DND-41 (cell line): Measurements from ENCODE around the gene ZFPM1.

Experiments
- ATAC-seq: fragments of 200-7000 bp; cut with Tn5 transposase; 3 replicates; pipeline ENCODE4 v1.9.1; 2021; ENCODE audit warnings: low read depth; ENCODE audit not compliant: insufficient read depth
- DNase-seq: peaks from one replicate; pipeline ENCODE4 v3.0.0-alpha.2; 2020
- H2AFZ ChIP-seq: 2 replicates; pipeline ENCODE4 v1.6.0; 2012; ENCODE audit warnings: low read depth, low read length
- H3K27ac ChIP-seq: 2 replicates; pipeline ENCODE4 v1.5.1; 2012; ENCODE audit warnings: low read length, inconsistent platforms
- H3K27me3 ChIP-seq: fragments of 200-600 bp; sonication (generic); 2 replicates; pipeline ENCODE4 v1.6.0; 2012; ENCODE audit warnings: low read length, mild to moderate bottlenecking, inconsistent platforms; ENCODE audit not compliant: insufficient read depth, poor library complexity
- H3K36me3 ChIP-seq: 2 replicates; pipeline ENCODE4 v1.5.1; 2012; ENCODE audit warnings: low read length, inconsistent platforms; ENCODE audit not compliant: insufficient read depth
- H3K4me1 ChIP-seq: 2 replicates; pipeline ENCODE4 v1.5.1; 2012; ENCODE audit warnings: mild to moderate bottlenecking, low read length; ENCODE audit not compliant: insufficient read depth
- H3K4me2 ChIP-seq: 2 replicates; pipeline ENCODE4 v1.6.0; 2012; ENCODE audit warnings: mild to moderate bottlenecking, moderate library complexity, low read length, inconsistent platforms; ENCODE audit not compliant: insufficient read depth
- H3K4me3 ChIP-seq, 2 experiments: fragments of 200-600 bp in 1 of 2; shearing (Covaris generic) in 1 of 2; 2 replicates each; pipeline ENCODE4 v1.5.1; 2012 to 2016; ENCODE audit warnings: inconsistent platforms in 2 of 2, low read length in 2 of 2, mild to moderate bottlenecking in 2 of 2, low read depth in 1 of 2, moderate library complexity in 1 of 2
- H3K79me2 ChIP-seq: 2 replicates; pipeline ENCODE4 v1.6.0; 2012; ENCODE audit warnings: low read length, inconsistent platforms; ENCODE audit not compliant: insufficient read depth
- H3K9ac ChIP-seq: 2 replicates; pipeline ENCODE4 v1.6.0; 2012; ENCODE audit warnings: low read depth, mild to moderate bottlenecking, inconsistent platforms, low read length, moderate library complexity
- H3K9me3 ChIP-seq: 2 replicates; pipeline ENCODE4 v1.5.1; 2012; ENCODE audit warnings: low read length, moderate library complexity, mild to moderate bottlenecking, inconsistent platforms; ENCODE audit not compliant: insufficient read depth, severe bottlenecking
- H4K20me1 ChIP-seq: 2 replicates; pipeline ENCODE4 v1.6.0; 2012; ENCODE audit warnings: low read length; ENCODE audit not compliant: insufficient read depth
- CTCF ChIP-seq: IDR thresholded peaks from 2 replicates; pipeline ENCODE4 v1.5.1; 2012; ENCODE audit warnings: borderline replicate concordance, low read length, moderate library complexity, mild to moderate bottlenecking; ENCODE audit not compliant: poor library complexity, severe bottlenecking; ENCODE audit errors: extremely low read depth
- EZH2 ChIP-seq: IDR thresholded peaks from 3 replicates; pipeline ENCODE4 v1.6.1; 2012; ENCODE audit warnings: borderline replicate concordance, low read depth, mild to moderate bottlenecking, moderate library complexity, low read length, inconsistent platforms; ENCODE audit not compliant: severe bottlenecking

ZFPM1 gene

GRCh38 chr16:88466949-88467348 is 13.9 kb downstream of the ZFPM1 start:
- Histone ChIP-seq H4K20me1 (peaks cover 83% of the 10 kb centered on the region), H3K4me2 (no peak overlapping the region), H3K27ac (no peak overlapping the region), H3K4me1 (no peaks in the 10 kb centered on the region), H3K36me3 (no peaks in the 10 kb centered on the region), H2AFZ (no peak overlapping the region), H3K79me2 (no peaks in the 10 kb centered on the region), H3K27me3 (no peaks in the 10 kb centered on the region), H3K4me3 (no peak overlapping the region), H3K9ac (no peak overlapping the region), H3K9me3 (no peaks in the 10 kb centered on the region)
- DNase-seq = no peak
- ATAC-seq = no peak
- TF ChIP-seq CTCF (no peak), EZH2 (no peak)

GRCh38 chr16:88467541-88467944 is 14.5 kb downstream of the ZFPM1 start:
- DNase-seq (no peak), ATAC-seq (no peak)
- Histone ChIP-seq H3K4me3 (no peak overlapping the region), H3K36me3 (no peaks in the 10 kb centered on the region), H3K9ac (no peak overlapping the region), H3K27ac (no peak overlapping the region), H3K27me3 (no peaks in the 10 kb centered on the region), H3K4me1 (no peaks in the 10 kb centered on the region), H4K20me1 (peaks cover 80% of the 10 kb centered on the region), H2AFZ (no peak overlapping the region), H3K9me3 (no peaks in the 10 kb centered on the region), H3K79me2 (no peaks in the 10 kb centered on the region), H3K4me2 (no peak overlapping the region)
- TF ChIP-seq CTCF (no peak), EZH2 (no peak)

- no peak for TF ChIP-seq CTCF
- TF ChIP-seq EZH2 = no peak
- Histone ChIP-seq H3K79me2 (no peaks in the 10 kb centered on the region), H3K36me3 (no peaks in the 10 kb centered on the region), H3K9ac (no peak overlapping the region), H3K27ac (no peak overlapping the region), H3K9me3 (no peaks in the 10 kb centered on the region), H4K20me1 (peaks cover 80% of the 10 kb centered on the region), H3K27me3 (no peaks in the 10 kb centered on the region), H3K4me3 (no peak overlapping the region), H3K4me1 (no peaks in the 10 kb centered on the region), H3K4me2 (no peak overlapping the region), H2AFZ (no peak overlapping the region)
- ATAC-seq (peak; percentile 97), DNase-seq (peak; percentile 74)
These were observed 15.4 kb downstream of the ZFPM1 start for GRCh38 chr16:88468275-88469129.
